Duodenal mucosa (tissue), 2 donors: ENCODE measurements around the gene STK32A.

Experiments used
- H3K27ac ChIP-seq: one replicate; pipeline ENCODE4 v1.7.0; 2013; ENCODE audit warnings: low read depth, low read length
- H3K27me3 ChIP-seq, 2 donors: one replicate each; pipeline ENCODE4 v1.7.0; 2013; ENCODE audit warnings: low read length in 2 of 2, control low read depth in 1 of 2; ENCODE audit not compliant: insufficient read depth in 2 of 2, control insufficient read depth in 1 of 2
- H3K36me3 ChIP-seq, 2 donors: one replicate each; pipeline ENCODE4 v1.7.0; 2013; ENCODE audit warnings: low read length in 2 of 2, control low read depth in 1 of 2; ENCODE audit not compliant: insufficient read depth in 2 of 2, control insufficient read depth in 1 of 2
- H3K4me1 ChIP-seq, 2 donors: one replicate each; pipeline ENCODE4 v1.7.0; 2013; ENCODE audit warnings: low read length in 2 of 2, control low read depth in 1 of 2; ENCODE audit not compliant: insufficient read depth in 2 of 2, control insufficient read depth in 1 of 2
- H3K4me3 ChIP-seq, 2 donors: one replicate each; pipeline ENCODE4 v1.7.0; 2013; ENCODE audit warnings: low read length in 2 of 2, low read depth in 1 of 2
- H3K9ac ChIP-seq, 2 donors: one replicate each; pipeline ENCODE4 v1.7.0; 2013; ENCODE audit warnings: low read length in 2 of 2, low read depth in 1 of 2
- H3K9me3 ChIP-seq, 2 donors: one replicate each; pipeline ENCODE4 v1.7.0; 2013; ENCODE audit warnings: low read length in 2 of 2, control low read depth in 1 of 2; ENCODE audit not compliant: control insufficient read depth in 1 of 2

The STK32A gene

GRCh38 chr5:147400126-147400809 is 165.4 kb downstream of the STK32A start:
- H3K36me3 ChIP-seq: no peaks in the 10 kb centered on the region

GRCh38 chr5:147400881-147401280 is 166.1 kb downstream of the STK32A start:
- Histone ChIP-seq H3K27ac (no peak overlapping the region), H3K9ac (no peak overlapping the region), H3K27me3 (no peaks in the 10 kb centered on the region), H3K36me3 (no peaks in the 10 kb centered on the region), H3K9me3 (no peaks in the 10 kb centered on the region), H3K4me1 (peaks cover 0 to 5% of the 10 kb centered on the region in 2 donors), H3K4me3 (no peak overlapping the region)

More at GRCh38 chr5:147400126-147400809, 165.4 kb downstream of the STK32A start:
- Histone ChIP-seq H3K27me3 (no peaks in the 10 kb centered on the region), H3K9me3 (no peaks in the 10 kb centered on the region), H3K4me3 (no peak overlapping the region), H3K4me1 (peaks cover 0 to 5% of the 10 kb centered on the region in 2 donors), H3K27ac (no peak overlapping the region), H3K9ac (no peak overlapping the region)

DNA sequence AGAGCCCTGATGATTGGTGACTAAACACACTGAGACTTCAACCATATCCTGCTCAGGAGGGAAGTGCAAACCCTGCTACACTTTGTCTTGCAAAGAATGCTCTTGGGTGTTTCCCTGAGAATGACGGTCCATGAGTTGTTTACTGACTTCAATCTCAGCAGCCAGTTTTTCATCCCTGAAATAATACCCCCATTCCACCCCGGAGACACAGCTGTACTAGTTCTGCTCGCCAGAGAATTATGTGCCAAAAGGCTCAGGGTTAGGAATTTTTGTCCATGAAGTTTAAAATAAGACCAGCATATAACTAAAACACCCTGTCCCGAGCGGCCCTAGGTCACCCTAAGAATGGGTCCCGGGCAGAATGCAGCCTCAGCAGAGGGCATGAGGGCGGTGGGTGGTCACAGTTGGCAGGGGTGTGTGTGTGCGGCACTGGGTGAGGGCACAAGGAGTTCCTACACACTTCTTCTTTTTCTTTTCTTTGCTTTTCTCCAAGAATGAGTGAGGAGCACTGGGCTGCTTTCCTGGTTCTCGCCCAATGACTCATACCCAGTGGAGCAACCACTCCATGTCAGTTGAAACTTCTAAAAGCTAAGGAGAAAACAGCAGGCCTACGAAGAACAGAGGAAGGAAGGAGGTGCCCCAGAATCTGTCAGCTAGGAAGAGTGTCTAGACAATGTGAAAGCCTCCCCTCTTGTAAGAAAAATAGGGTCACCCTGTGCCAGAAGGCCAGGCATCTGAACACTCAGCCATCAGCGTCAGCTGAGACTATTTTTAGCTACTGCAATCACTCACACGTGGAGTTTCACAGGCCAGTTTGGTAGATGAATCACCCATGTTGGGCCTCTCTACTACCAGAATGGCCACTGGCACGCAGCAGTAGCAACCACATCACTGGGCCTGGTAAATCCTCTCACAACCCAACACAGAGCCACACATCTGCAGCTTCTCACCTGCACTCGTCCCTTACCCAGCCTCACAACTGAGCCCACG is 169.1 kb downstream of the STK32A start:
- Histone ChIP-seq H3K27me3 (no peaks in the 10 kb centered on the region), H3K4me1 (peaks cover 0 to 5% of the 10 kb centered on the region in 2 donors), H3K9ac (no peak overlapping the region), H3K36me3 (no peaks in the 10 kb centered on the region), H3K27ac (peak overlapping the region; percentile 42), H3K9me3 (no peaks in the 10 kb centered on the region), H3K4me3 (no peak overlapping the region)

DNA sequence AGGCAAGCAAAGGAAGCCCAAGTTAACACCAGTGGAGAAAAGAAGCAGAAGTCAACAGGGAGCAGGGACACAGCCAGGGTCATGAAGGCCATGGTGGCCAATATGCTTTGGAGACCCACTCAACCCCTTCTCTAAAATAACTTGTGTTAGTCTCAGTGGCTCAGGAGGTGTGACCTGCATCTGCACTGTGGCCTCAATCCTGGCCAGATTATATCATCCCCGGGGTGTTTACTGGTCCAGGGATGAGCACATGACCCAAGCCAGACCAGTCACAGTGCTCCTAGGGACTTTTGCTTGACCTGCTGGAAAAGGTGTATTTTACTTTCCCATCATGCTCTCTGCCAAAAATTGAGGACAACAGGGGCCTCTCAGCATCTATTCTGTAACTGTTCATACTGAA is 169.9 kb downstream of the STK32A start:
- no peak overlapping the region for H3K4me3 ChIP-seq
- no peaks in the 10 kb centered on the region for H3K36me3 ChIP-seq
- H3K9ac ChIP-seq: no peak overlapping the region
- no peaks in the 10 kb centered on the region for H3K27me3 ChIP-seq
- H3K4me1 ChIP-seq: peaks cover 0 to 5% of the 10 kb centered on the region in 2 donors
- H3K9me3 ChIP-seq: no peaks in the 10 kb centered on the region
- H3K27ac ChIP-seq: peak overlapping the region; percentile 2

- H3K4me3 ChIP-seq: no peak overlapping the region
- peaks cover 0 to 6% of the 10 kb centered on the region in 2 donors for H3K4me1 ChIP-seq
- no peaks in the 10 kb centered on the region for H3K27me3 ChIP-seq
- no peak overlapping the region for H3K27ac ChIP-seq
- no peak overlapping the region for H3K9ac ChIP-seq
- no peaks in the 10 kb centered on the region for H3K9me3 ChIP-seq
- H3K36me3 ChIP-seq: no peaks in the 10 kb centered on the region
These were observed 171.8 kb downstream of the STK32A start for GRCh38 chr5:147406636-147407035.

- Histone ChIP-seq H3K36me3 (no peaks in the 10 kb centered on the region), H3K4me3 (no peak overlapping the region), H3K27me3 (no peaks in the 10 kb centered on the region), H3K27ac (no peak overlapping the region), H3K4me1 (peaks cover 0 to 6% of the 10 kb centered on the region in 2 donors), H3K9ac (no peak overlapping the region), H3K9me3 (no peaks in the 10 kb centered on the region)
These were observed 172.4 kb downstream of the STK32A start for GRCh38 chr5:147407094-147407681.

GRCh38 chr5:147408980-147409379 is 174.2 kb downstream of the STK32A start:
- Histone ChIP-seq H3K9me3 (no peaks in the 10 kb centered on the region), H3K27me3 (no peaks in the 10 kb centered on the region), H3K4me1 (peaks cover 0 to 6% of the 10 kb centered on the region in 2 donors), H3K9ac (no peak overlapping the region), H3K36me3 (no peaks in the 10 kb centered on the region), H3K27ac (no peak overlapping the region), H3K4me3 (no peak overlapping the region)

- Histone ChIP-seq H3K27ac (no peak overlapping the region), H3K9ac (no peak overlapping the region), H3K4me3 (no peak overlapping the region), H3K9me3 (no peaks in the 10 kb centered on the region), H3K36me3 (no peaks in the 10 kb centered on the region), H3K4me1 (peaks cover 0 to 6% of the 10 kb centered on the region in 2 donors), H3K27me3 (no peaks in the 10 kb centered on the region)
These were observed 175.9 kb downstream of the STK32A start for GRCh38 chr5:147410496-147411358.

GRCh38 chr5:147411359-147412319 is 176.8 kb downstream of the STK32A start:
- no peak overlapping the region for H3K27ac ChIP-seq
- H3K4me1 ChIP-seq: peaks cover 0 to 12% of the 10 kb centered on the region in 2 donors
- H3K9me3 ChIP-seq: no peaks in the 10 kb centered on the region
- H3K9ac ChIP-seq: no peak overlapping the region
- H3K27me3 ChIP-seq: no peaks in the 10 kb centered on the region
- H3K4me3 ChIP-seq: no peak overlapping the region
- H3K36me3 ChIP-seq: no peaks in the 10 kb centered on the region
